Nephron (organoid): ENCODE measurements around the gene GPR37L1.
"Not testable (repeated sequence)": the region's sequence is repeated elsewhere in the genome, so short reads cannot be mapped to it uniquely, and the experiment has no call there.

ENCODE experiments used
- H3K27ac Mint-ChIP-seq, 3 experiments: 2 replicates each; pipeline ENCODE4 v1.8.0; 2020; ENCODE audit warnings: mixed read lengths in 3 of 3, mild to moderate bottlenecking in 2 of 3, moderate library complexity in 1 of 3
- H3K27me3 Mint-ChIP-seq: 2 replicates; pipeline ENCODE4 v1.8.0; 2021; ENCODE audit warnings: low read depth, mild to moderate bottlenecking, moderate library complexity, mixed read lengths
- H3K36me3 Mint-ChIP-seq: 2 replicates; pipeline ENCODE4 v1.8.0; 2020; ENCODE audit warnings: low read depth, mixed read lengths
- H3K4me1 Mint-ChIP-seq: 2 replicates; pipeline ENCODE4 v1.8.0; 2020; ENCODE audit warnings: mixed read lengths
- H3K4me3 Mint-ChIP-seq, 3 experiments: 2 replicates each; pipeline ENCODE4 v1.8.0; 2020; ENCODE audit warnings: mild to moderate bottlenecking in 3 of 3, mixed read lengths in 3 of 3, moderate library complexity in 2 of 3
- H3K9me3 Mint-ChIP-seq: 2 replicates; pipeline ENCODE4 v1.8.0; 2020; ENCODE audit warnings: mixed read lengths
- CTCF ChIP-seq, 3 experiments: fragments of 200-600 bp; sonication (generic); IDR thresholded peaks; one replicate each; pipeline ENCODE4 v1.5.0; 2021; ENCODE audit warnings: antibody characterized with exemption in 3 of 3; ENCODE audit not compliant: unreplicated experiment in 3 of 3

The GPR37L1 gene

GRCh38 chr1:202164271-202165037, 41.7 kb downstream of the GPR37L1 start:
- no peak for TF ChIP-seq CTCF (IDR thresholded peaks at IDR 0.05; ENCODE audit: unreplicated experiment in 3 of 3)
- Mint-ChIP-seq H3K9me3 (no peaks in the 10 kb centered on the region), H3K27me3 (peaks cover 5% of the 10 kb centered on the region), H3K27ac (peak overlapping the region; percentile 69 to 76 (median 76)), H3K4me1 (peaks cover 58% of the 10 kb centered on the region), H3K36me3 (no peaks in the 10 kb centered on the region), H3K4me3 (peak overlapping the region in 1 of 3 experiments; percentile 9)

- TF ChIP-seq CTCF (IDR thresholded peaks at IDR 0.05; ENCODE audit: unreplicated experiment in 3 of 3) = no peak
- H3K4me1 Mint-ChIP-seq = peaks cover 55% of the 10 kb centered on the region
- no peaks in the 10 kb centered on the region for H3K9me3 Mint-ChIP-seq
- H3K27me3 Mint-ChIP-seq = peaks cover 6% of the 10 kb centered on the region
- H3K27ac Mint-ChIP-seq = peak overlapping the region in 1 of 3 experiments; percentile 69
- H3K36me3 Mint-ChIP-seq = no peaks in the 10 kb centered on the region
- H3K4me3 Mint-ChIP-seq = no peak overlapping the region
These were observed 42.7 kb downstream of the GPR37L1 start for GRCh38 chr1:202165267-202165941.

- no peaks in the 10 kb centered on the region for H3K9me3 Mint-ChIP-seq
- H3K4me3 Mint-ChIP-seq = no peak overlapping the region
- TF ChIP-seq CTCF (IDR thresholded peaks at IDR 0.05; ENCODE audit: unreplicated experiment in 3 of 3) = no peak
- H3K4me1 Mint-ChIP-seq = peaks cover 48% of the 10 kb centered on the region
- H3K27ac Mint-ChIP-seq = peak overlapping the region; percentile 59 to 79 (median 78)
- H3K27me3 Mint-ChIP-seq = peaks cover 13% of the 10 kb centered on the region
- no peaks in the 10 kb centered on the region for H3K36me3 Mint-ChIP-seq
These were observed 43.5 kb downstream of the GPR37L1 start for GRCh38 chr1:202165942-202166843.

GRCh38 chr1:202167054-202167453, 44.3 kb downstream of the GPR37L1 start:
- not testable (repeated sequence) for H3K9me3 Mint-ChIP-seq

GRCh38 chr1:202167708-202168415, 45.1 kb downstream of the GPR37L1 start:
- TF ChIP-seq CTCF (IDR thresholded peaks at IDR 0.05; ENCODE audit: unreplicated experiment in 3 of 3) = no peak
- peak overlapping the region in 1 of 3 experiments; percentile 23 for H3K4me3 Mint-ChIP-seq
- no peaks in the 10 kb centered on the region for H3K9me3 Mint-ChIP-seq
- peaks cover 13% of the 10 kb centered on the region for H3K27me3 Mint-ChIP-seq
- peaks cover 38% of the 10 kb centered on the region for H3K4me1 Mint-ChIP-seq
- peak overlapping the region; percentile 59 to 79 (median 78) for H3K27ac Mint-ChIP-seq
- H3K36me3 Mint-ChIP-seq = no peaks in the 10 kb centered on the region

More at GRCh38 chr1:202167054-202167453, 44.3 kb downstream of the GPR37L1 start:
- Mint-ChIP-seq H3K4me3 (peak overlapping the region in 1 of 3 experiments; percentile 8), H3K27ac (peak overlapping the region; percentile 59 to 79 (median 78)), H3K27me3 (peaks cover 13% of the 10 kb centered on the region), H3K4me1 (peaks cover 43% of the 10 kb centered on the region)
- not testable (repeated sequence) for H3K36me3 Mint-ChIP-seq
